ENCODE data around the gene ALDH1L1. TPM values are rescaled to one million over a fixed set of nuclear protein-coding genes. Genes with fewer than 3 reads are reported as not detected.

ALDH1L1 gene
- total RNA-seq, 4 donors from 2014 or later: 43.5 to 108 (median 69.0) TPM

DNA sequence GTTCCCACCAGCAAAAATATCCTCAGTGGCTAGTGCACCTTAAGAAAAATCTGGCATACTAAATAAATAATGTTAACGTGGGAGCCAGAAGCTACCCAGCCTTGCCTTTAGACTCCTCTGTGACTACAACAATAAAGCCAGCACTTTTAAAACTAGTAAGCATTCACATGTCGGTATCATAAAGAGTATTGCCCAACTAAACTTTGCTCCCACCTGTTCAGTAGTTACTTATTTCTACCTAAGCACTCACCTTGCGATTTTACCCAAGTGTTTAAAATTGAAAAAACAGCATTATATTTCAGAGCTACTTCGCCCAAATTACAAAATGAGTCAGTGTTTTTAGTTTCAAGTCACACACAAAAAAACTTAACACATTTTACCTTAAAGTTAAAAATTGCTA, 12.8 kb downstream of the ALDH1L1 start:
- Histone ChIP-seq H3K27me3 (no peaks in the 10 kb centered on the region), H3K4me1 (peaks cover 6 to 16% of the 10 kb centered on the region in 2 donors), H3K9me3 (no peaks in the 10 kb centered on the region), H3K36me3 (no peaks in the 10 kb centered on the region), H3K27ac (no peak overlapping the region), H3K4me3 (no peak overlapping the region)
- no peak for TF ChIP-seq POLR2A (IDR thresholded peaks at IDR 0.05)
- TF ChIP-seq, protein P1, sequence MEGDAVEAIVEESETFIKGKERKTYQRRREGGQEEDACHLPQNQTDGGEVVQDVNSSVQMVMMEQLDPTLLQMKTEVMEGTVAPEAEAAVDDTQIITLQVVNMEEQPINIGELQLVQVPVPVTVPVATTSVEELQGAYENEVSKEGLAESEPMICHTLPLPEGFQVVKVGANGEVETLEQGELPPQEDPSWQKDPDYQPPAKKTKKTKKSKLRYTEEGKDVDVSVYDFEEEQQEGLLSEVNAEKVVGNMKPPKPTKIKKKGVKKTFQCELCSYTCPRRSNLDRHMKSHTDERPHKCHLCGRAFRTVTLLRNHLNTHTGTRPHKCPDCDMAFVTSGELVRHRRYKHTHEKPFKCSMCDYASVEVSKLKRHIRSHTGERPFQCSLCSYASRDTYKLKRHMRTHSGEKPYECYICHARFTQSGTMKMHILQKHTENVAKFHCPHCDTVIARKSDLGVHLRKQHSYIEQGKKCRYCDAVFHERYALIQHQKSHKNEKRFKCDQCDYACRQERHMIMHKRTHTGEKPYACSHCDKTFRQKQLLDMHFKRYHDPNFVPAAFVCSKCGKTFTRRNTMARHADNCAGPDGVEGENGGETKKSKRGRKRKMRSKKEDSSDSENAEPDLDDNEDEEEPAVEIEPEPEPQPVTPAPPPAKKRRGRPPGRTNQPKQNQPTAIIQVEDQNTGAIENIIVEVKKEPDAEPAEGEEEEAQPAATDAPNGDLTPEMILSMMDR (IDR thresholded peaks at IDR 0.05 in 4 of 5, conservative IDR thresholded peaks at IDR 0.05 in 1 of 5): no peak
- DNase-seq: no peak
- in situ Hi-C loops (cut with MboI; ENCODE audit: low sequenced_read_pairs in 4 of 4) (no loop called here), intact Hi-C loops (cut with DNase I; ENCODE audit: low total_unique reads) (no loop called here)
- ATAC-seq: peak in 1 of 2 donors; percentile 46

DNA sequence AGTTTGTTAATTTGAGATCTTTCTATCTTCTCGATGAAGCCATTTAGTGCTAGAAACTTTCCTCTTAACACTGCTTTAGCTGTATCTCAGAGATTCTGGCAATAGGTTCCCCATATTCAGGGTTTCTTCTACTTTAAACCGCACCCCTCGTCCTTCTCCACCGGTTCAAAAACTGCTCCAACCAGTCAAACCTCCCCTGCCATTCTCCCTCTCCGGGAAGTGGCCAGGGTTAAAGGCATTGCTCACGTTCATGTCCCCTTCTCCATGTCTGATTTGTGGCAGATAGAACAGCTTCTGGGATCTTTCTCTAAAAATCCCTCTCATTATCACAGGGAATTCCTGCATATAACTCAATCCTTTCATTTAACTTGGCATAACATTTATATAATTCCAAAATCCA, 14.4 kb downstream of the ALDH1L1 start:
- intact Hi-C loops (cut with DNase I; ENCODE audit: low total_unique reads) (no loop called here), in situ Hi-C loops (cut with MboI; ENCODE audit: low sequenced_read_pairs in 4 of 4) (no loop called here)
- ATAC-seq: no peak

DNA sequence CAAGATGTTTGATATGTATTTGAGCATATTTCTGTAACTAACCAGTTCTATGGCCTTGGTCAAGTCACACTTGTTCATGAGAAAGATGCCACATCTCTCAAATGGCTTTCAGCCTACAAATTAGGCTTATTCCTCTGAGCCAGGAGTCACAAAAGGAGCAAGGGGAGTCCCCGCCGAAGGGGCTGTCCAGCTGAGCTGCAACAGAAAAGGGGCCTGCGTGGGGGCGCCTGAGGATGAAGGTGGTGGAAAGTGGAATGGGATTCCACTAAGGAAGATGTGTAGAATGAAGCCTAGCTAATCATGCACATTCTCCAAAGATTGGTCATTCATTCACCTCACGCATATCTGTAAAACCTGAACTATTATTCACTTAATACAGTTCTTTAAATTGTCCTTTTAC, 19.1 kb downstream of the ALDH1L1 start:
- intact Hi-C loops (cut with DNase I; ENCODE audit: low total_unique reads) (no loop called here), in situ Hi-C loops (cut with MboI; ENCODE audit: low sequenced_read_pairs in 4 of 4) (no loop called here)
- Histone ChIP-seq H3K4me3 (no peak overlapping the region), H3K27ac (no peak overlapping the region), H3K27me3 (no peaks in the 10 kb centered on the region), H3K36me3 (peaks cover 0 to 7% of the 10 kb centered on the region in 2 donors), H3K9me3 (no peaks in the 10 kb centered on the region), H3K4me1 (peaks cover 0 to 5% of the 10 kb centered on the region in 2 donors)
- DNase-seq (no peak), ATAC-seq (no peak)
- TF ChIP-seq, protein P1 (IDR thresholded peaks at IDR 0.05 in 4 of 5, conservative IDR thresholded peaks at IDR 0.05 in 1 of 5): no peak
- TF ChIP-seq POLR2A (IDR thresholded peaks at IDR 0.05): no peak

More for the DNA sequence above, 14.4 kb downstream of the ALDH1L1 start:
- Histone ChIP-seq H3K27me3 (no peaks in the 10 kb centered on the region), H3K36me3 (no peaks in the 10 kb centered on the region), H3K9me3 (no peaks in the 10 kb centered on the region), H3K27ac (no peak overlapping the region), H3K4me1 (peaks cover 6 to 16% of the 10 kb centered on the region in 2 donors), H3K4me3 (no peak overlapping the region)
- no peak for DNase-seq
- TF ChIP-seq POLR2A (IDR thresholded peaks at IDR 0.05): no peak
- TF ChIP-seq, protein P1 (IDR thresholded peaks at IDR 0.05 in 4 of 5, conservative IDR thresholded peaks at IDR 0.05 in 1 of 5): no peak

DNA sequence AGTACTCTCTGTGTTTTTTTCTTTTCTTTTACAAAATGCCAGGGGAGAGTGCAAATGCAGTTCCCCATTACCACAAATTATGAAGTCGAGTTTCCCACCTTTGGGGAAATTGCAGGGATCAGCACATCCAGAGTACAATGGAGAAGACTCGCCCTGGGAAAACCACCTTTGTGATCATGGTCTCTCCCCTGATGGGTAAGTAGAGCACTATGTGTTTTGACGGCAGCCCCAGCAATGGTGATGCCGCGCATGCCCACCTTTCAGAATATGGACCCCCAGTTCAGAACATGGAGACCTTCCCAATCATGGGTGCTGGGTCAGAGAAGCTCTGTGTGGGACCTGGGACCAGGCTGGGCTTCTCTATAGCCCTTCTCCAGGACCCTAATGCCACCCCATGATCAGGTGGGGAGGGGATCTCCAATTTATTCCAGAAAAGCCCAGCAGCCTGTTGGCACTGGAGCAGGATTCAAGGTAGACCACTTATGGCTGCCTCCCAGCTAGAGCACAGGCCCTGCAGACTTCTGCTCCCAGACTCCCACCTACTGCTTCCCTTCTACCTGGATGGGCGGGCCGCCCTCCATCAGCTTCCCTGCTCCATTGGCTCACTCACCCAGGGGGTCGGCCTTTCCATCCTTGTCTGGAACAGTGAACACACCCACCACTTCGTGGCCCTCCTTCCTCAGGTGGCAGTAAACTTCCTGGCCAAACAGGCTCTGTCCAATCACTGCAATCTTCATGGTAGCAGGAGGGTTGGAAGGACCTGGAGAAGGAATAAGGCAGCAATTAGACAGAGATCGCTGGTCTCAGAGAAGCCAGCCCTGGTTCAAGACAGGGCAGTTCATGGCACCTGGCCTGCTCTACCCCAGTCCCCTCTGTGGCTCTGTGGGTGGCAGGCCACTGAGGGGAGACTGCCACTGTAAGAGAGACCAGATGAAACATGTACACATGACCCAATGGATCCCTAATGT, 19.9 kb downstream of the ALDH1L1 start:
- DNase-seq: no peak
- H3K4me1 ChIP-seq: peaks cover 0 to 5% of the 10 kb centered on the region in 2 donors
- no peak overlapping the region for H3K4me3 ChIP-seq
- H3K9me3 ChIP-seq: no peaks in the 10 kb centered on the region
- TF ChIP-seq, protein P1 (IDR thresholded peaks at IDR 0.05 in 4 of 5, conservative IDR thresholded peaks at IDR 0.05 in 1 of 5): no peak
- TF ChIP-seq POLR2A (IDR thresholded peaks at IDR 0.05): no peak
- no peak overlapping the region for H3K27ac ChIP-seq
- ATAC-seq: no peak
- intact Hi-C loops (cut with DNase I; ENCODE audit: low total_unique reads) (no loop called here), in situ Hi-C loops (cut with MboI; ENCODE audit: low sequenced_read_pairs in 4 of 4) (no loop called here)
- no peaks in the 10 kb centered on the region for H3K27me3 ChIP-seq
- peaks cover 0 to 7% of the 10 kb centered on the region in 2 donors for H3K36me3 ChIP-seq
